ENCODE measurements around the gene MAGEA9B. TPM values are rescaled to one million over a fixed set of nuclear protein-coding genes. Genes with fewer than 3 reads are reported as not detected.
"Not testable (repeated sequence)": the region's sequence is repeated elsewhere in the genome, so short reads cannot be mapped to it uniquely, and the experiment has no call there.

Gene MAGEA9B
- total RNA-seq (2014; rRNA removed; shearing (Covaris generic)): not detected in 2 replicates

DNA sequence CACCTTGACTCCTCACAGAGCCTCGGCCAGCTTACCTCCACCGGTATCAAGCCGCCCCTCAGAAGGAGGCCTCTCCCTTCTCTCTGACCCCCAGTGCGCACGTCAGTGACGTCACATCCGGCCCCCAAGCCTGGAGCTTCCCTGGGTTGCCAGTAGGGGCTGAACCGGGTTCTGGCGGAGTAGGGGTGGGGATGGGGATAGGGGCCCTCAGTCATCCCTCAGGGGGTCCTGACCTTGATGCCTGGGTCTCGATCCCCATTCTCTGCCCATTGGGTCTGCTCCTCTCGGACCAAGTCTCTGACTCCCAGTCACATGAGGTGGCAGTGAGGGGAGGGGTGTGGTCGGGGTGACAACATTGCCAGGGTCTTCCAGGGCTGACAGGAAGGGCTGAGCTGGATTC, at the start of gene MAGEA9B:
Gene MAGEA9B, minus strand, starts transcription at position 101 of the 400 bp plus-strand sequence. CDS start 4,280 bp downstream, outside the sequence.
- DNase-seq (ENCODE audit: low spot score); in situ Hi-C loops (cut with HindIII; ENCODE audit: low sequenced_read_pairs): not testable (repeated sequence)

DNA sequence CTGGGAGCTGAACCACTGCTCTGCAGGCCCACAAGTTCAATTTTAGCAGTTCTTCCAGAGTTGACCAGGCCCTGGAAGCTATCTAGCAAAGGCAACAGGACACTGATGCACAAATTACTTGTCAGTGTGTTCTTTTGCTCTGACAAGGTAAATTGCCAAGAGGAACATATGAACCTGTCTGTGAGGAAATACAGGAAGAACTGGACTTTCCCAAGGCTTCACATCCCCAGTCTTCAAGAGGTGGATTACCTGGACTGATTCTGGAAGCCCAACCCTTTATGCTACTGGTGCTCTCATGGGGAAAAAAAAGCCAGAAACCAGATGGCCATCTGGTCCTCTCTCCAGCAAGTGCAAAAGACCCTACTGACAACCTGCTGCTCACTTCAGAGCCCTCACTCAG, 46.3 kb upstream of the MAGEA9B start:
- DNase-seq (ENCODE audit: low spot score): no peak
- in situ Hi-C loops (cut with HindIII; ENCODE audit: low sequenced_read_pairs): no loop called here

- peak; percentile 62 for DNase-seq (ENCODE audit: low spot score)
These were observed 44.2 kb upstream of the MAGEA9B start, which contains the start of gene TMEM185A for GRCh38 chrX:149631234-149632165. Gene TMEM185A, minus strand, starts transcription at chrX:149631792. Its CDS starts 212 bp downstream, at chrX:149631580.

GRCh38 chrX:149630681-149631233, 43.5 kb upstream of the MAGEA9B start:
- no peak for DNase-seq (ENCODE audit: low spot score)
- in situ Hi-C loops (cut with HindIII; ENCODE audit: low sequenced_read_pairs): no loop called here

More at GRCh38 chrX:149631234-149632165, 44.2 kb upstream of the MAGEA9B start, which contains the start of gene TMEM185A:
- in situ Hi-C loops (cut with HindIII; ENCODE audit: low sequenced_read_pairs): no loop called here

GRCh38 chrX:149629730-149630387, 42.6 kb upstream of the MAGEA9B start:
- DNase-seq (ENCODE audit: low spot score): no peak
- in situ Hi-C loops (cut with HindIII; ENCODE audit: low sequenced_read_pairs): no loop called here

DNA sequence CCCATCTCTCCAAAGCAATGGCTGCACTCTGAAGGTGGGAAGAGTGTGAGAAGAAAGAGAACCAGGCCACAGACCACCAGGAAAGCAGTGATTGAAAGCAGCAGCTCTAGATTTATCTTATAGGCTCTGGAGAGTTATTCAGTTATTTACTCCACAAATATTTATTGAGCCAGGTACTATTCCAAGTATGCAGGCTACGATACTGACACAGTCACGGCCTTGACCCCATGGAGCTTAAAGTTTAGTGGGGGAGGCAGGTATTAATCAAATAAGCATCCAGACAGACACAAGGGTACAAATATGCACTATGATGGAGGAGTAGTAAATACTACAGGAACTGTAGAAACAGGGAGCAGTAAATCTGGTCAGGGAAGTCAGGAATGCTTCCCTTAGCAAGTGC, 41.5 kb upstream of the MAGEA9B start:
- in situ Hi-C loops (cut with HindIII; ENCODE audit: low sequenced_read_pairs): no loop called here
- DNase-seq (ENCODE audit: low spot score): no peak

DNA sequence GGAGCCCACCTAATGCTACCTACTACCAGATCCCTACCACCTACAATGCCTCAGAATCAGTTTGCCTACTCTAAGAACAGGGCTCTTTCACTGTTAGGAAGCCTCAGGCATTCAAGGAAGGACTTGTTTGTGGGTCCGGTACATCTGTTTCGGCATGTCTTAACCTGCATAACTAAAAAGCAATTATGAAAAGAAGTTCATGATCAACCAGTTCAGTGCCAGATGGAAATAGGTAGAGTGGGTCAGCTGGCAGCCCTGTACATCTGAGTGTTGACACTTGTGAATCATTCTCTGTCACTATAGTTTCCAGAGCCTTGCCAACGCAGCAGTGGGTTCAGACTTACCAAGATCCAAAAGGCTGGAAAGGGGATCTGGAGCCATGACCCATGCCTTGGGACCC, 41.0 kb upstream of the MAGEA9B start:
- in situ Hi-C loops (cut with HindIII; ENCODE audit: low sequenced_read_pairs): no loop called here
- DNase-seq (ENCODE audit: low spot score): no peak

- DNase-seq (ENCODE audit: low spot score); in situ Hi-C loops (cut with HindIII; ENCODE audit: low sequenced_read_pairs): not testable (repeated sequence)
These were observed 39.6 kb upstream of the MAGEA9B start for GRCh38 chrX:149626829-149627228.

- in situ Hi-C loops (cut with HindIII; ENCODE audit: low sequenced_read_pairs): not testable (repeated sequence)
These were observed 32.4 kb upstream of the MAGEA9B start for GRCh38 chrX:149619662-149620061.

GRCh38 chrX:149618871-149619270, 31.6 kb upstream of the MAGEA9B start:
- in situ Hi-C loops (cut with HindIII; ENCODE audit: low sequenced_read_pairs): no loop called here
- DNase-seq (ENCODE audit: low spot score): no peak

More at GRCh38 chrX:149619662-149620061, 32.4 kb upstream of the MAGEA9B start:
- not testable (repeated sequence) for DNase-seq (ENCODE audit: low spot score)

DNA sequence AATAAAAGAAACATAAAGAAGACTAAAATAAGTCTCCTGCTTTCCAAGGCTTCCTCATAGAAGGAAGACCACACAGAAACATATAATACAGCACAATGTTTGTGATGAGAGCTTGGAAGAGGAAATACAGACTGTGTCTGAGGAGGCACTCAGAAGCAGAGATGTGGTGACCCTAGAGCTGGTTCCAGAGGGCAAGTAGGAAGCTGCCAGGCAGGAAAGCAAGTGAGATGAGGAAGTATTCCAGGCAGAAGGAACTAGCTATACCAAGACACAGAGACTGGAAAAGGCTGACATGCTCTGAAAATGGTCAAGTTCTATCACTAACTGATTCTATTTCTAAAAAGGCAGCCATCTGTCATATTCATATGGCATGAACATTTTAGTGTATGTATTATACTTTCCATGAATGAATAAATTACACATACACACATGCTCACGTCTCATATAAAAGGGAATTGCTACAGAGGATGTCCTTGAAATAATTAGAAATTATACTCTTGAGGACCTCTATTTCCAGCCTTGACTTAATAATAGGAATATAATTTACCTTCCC, 24.4 kb upstream of the MAGEA9B start:
- in situ Hi-C loops (cut with HindIII; ENCODE audit: low sequenced_read_pairs): no loop called here
- DNase-seq (ENCODE audit: low spot score): no peak

- DNase-seq (ENCODE audit: low spot score): no peak
These were observed 23.3 kb upstream of the MAGEA9B start for GRCh38 chrX:149610511-149610910.

GRCh38 chrX:149607699-149608098, 20.4 kb upstream of the MAGEA9B start:
- in situ Hi-C loops (cut with HindIII; ENCODE audit: low sequenced_read_pairs): no loop called here
- DNase-seq (ENCODE audit: low spot score): no peak

More at GRCh38 chrX:149610511-149610910, 23.3 kb upstream of the MAGEA9B start:
- in situ Hi-C loops (cut with HindIII; ENCODE audit: low sequenced_read_pairs): no loop called here

DNA sequence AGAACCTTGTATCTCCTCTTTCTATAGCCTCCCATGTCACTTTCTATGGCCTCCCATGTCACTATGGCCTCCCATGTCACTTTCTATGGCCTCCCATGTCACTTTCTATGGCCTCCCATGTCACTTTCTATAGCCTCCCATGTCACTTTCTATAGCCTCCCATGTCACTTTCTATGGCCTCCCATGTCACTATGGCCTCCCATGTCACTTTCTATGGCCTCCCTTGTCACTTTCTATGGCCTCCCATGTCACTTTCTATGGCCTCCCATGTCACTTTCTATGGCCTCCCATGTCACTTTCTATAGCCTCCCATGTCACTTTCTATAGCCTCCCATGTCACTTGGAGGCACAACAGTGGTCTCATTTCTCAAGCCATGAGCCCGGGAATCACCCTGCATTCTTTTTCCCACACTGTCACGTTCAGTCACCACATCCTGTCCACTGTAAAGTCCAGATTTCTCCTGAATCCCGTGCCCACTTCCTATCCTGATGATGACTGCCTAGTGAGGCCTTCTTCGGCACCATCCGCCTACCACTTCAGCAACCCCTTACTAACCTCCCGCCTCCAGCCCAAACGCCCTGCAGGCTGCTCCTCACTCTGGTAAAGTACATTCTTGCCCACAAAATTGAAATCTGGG, 18.1 kb upstream of the MAGEA9B start:
- in situ Hi-C loops (cut with HindIII; ENCODE audit: low sequenced_read_pairs): not testable (repeated sequence)

GRCh38 chrX:149598603-149599002, 11.3 kb upstream of the MAGEA9B start:
- DNase-seq (ENCODE audit: low spot score); in situ Hi-C loops (cut with HindIII; ENCODE audit: low sequenced_read_pairs): not testable (repeated sequence)

More for the DNA sequence above, 18.1 kb upstream of the MAGEA9B start:
- DNase-seq (ENCODE audit: low spot score): not testable (repeated sequence)

- DNase-seq (ENCODE audit: low spot score); in situ Hi-C loops (cut with HindIII; ENCODE audit: low sequenced_read_pairs): not testable (repeated sequence)
These were observed 8.7 kb upstream of the MAGEA9B start for GRCh38 chrX:149595943-149596342.

DNA sequence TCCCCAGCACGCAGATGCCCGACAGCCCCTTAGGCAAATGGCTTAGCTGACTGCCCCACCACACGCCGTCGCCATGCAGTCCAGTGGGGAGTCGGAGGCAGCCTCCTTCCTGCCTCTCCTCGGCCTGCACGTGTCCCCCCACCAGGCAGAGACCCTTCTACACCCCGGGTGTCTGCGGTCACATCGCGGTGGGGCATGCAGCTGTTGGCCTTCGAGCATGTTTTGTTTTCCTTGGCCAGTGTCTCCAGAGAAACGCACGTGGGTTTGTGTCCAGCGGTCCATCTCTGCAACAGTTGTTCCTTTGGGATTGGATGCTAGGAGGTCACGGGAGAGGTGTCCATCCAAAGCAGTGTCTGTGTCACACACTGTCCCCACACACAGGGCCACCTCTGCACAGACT, 8.0 kb upstream of the MAGEA9B start, which contains the start of gene HSFX2:
Gene HSFX2, minus strand, starts transcription at position 101 of the 400 bp plus-strand sequence. CDS start 614 bp downstream, outside the sequence.
- DNase-seq (ENCODE audit: low spot score); in situ Hi-C loops (cut with HindIII; ENCODE audit: low sequenced_read_pairs): not testable (repeated sequence)

DNA sequence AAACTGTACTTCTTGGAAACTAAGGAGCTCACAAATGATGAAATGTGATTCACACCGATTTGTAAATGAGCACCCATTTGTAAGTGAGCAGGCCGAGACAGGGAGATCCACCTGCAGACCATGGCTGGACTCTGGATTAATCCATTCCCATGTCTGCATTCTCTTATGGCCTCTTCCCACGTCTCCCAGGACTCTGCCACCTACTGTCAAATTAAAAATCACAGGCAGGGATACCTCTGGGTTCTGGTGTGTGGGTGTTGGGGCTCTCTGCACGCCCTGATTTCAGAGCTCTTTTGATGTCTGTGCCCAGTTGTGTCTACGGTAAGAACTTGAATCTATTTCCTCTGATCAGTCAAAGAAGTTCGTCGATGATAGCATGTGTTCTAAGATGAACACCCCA, 3.7 kb upstream of the MAGEA9B start:
- in situ Hi-C loops (cut with HindIII; ENCODE audit: low sequenced_read_pairs); DNase-seq (ENCODE audit: low spot score): not testable (repeated sequence)
